A549 (cell line): Measurements from ENCODE around the gene DIO1. TPM values are rescaled to one million over a fixed set of nuclear protein-coding genes. Genes with fewer than 3 reads are reported as not detected.
A peak's percentile ranks its signal among the peaks of the same experiment; 100 is the strongest.

Source experiments
- ATAC-seq, 2 experiments: fragments of 200-7000 bp in 1 of 2; fragments of >200 bp in 1 of 2; cut with Nextera tagmentation in 1 of 2; cut with Tn5 transposase in 1 of 2; 3 replicates each; pipeline versions ENCODE4 v1.8.0 to v1.9.1; 2018 to 2020; ENCODE audit warnings: mild to moderate bottlenecking in 1 of 2, moderate library complexity in 1 of 2
- CTCF ChIA-PET: fragments of 300-600 bp; sonication (Branson Sonifier 250); formaldehyde crosslinking; extraction: SDS; loops from one replicate; lab custom pipeline; 2021; ENCODE audit warnings: antibody characterized with exemption, inconsistent platforms; lab: Yijun Ruan, JAX
- POLR2A ChIA-PET: fragments of 350-600 bp; formaldehyde crosslinking; extraction: SDS; loops from one replicate; lab custom pipeline; 2021; ENCODE audit warnings: antibody characterized with exemption, inconsistent platforms; lab: Yijun Ruan, JAX
- DNase-seq, 2 experiments: peaks; one replicate each; pipeline versions ENCODE4 v3.0.0 to v3.0.0-alpha.2; 2011 to 2016; ENCODE audit warnings: low read depth in 1 of 2, low spot score in 1 of 2
- FAIRE-seq: peaks from 2 replicates; lab custom pipeline; 2011; peaks lifted over from hg19 to GRCh38; lab: Jason Lieb, UNC
- H3K27ac ChIP-seq, 2 experiments: fragments of >200 bp; sonication (Bioruptor Twin); formaldehyde crosslinking; 3 replicates each; pipeline ENCODE4 v1.5.1; 2016 to 2017
- H3K4me1 ChIP-seq: fragments of >200 bp; sonication (Bioruptor Twin); formaldehyde crosslinking; 3 replicates; pipeline ENCODE4 v1.6.1; 2016
- H3K4me2 ChIP-seq: fragments of >200 bp; sonication (Bioruptor Twin); formaldehyde crosslinking; 3 replicates; pipeline ENCODE4 v1.6.1; 2016
- H3K4me3 ChIP-seq: fragments of >200 bp; sonication (Bioruptor Twin); formaldehyde crosslinking; 3 replicates; pipeline ENCODE4 v1.5.1; 2016
- H3K9me3 ChIP-seq: fragments of >200 bp; sonication (Bioruptor Twin); formaldehyde crosslinking; 3 replicates; pipeline ENCODE4 v1.6.1; 2016
- BCL3 ChIP-seq: fragments of >200 bp; sonication (Bioruptor Twin); formaldehyde crosslinking; IDR thresholded peaks from 3 replicates; pipeline ENCODE4 v1.6.1; 2016
- BHLHE40 ChIP-seq: IDR thresholded peaks from 2 replicates; pipeline ENCODE4 v1.6.1; 2012; ENCODE audit warnings: low read depth, low read length, inconsistent platforms
- CBX2 ChIP-seq: fragments of 200-600 bp; sonication (generic); IDR thresholded peaks from 2 replicates; pipeline ENCODE4 v1.6.1; 2016; ENCODE audit warnings: low read depth, mild to moderate bottlenecking, borderline replicate concordance
- CEBPB ChIP-seq, 2 experiments: fragments of >200 bp in 1 of 2; sonication (Bioruptor Twin) in 1 of 2; formaldehyde crosslinking in 1 of 2; IDR thresholded peaks; 2 replicates each; pipeline ENCODE4 v1.6.1; 2012 to 2016
- CHD2 ChIP-seq: fragments of 150-350 bp; IDR thresholded peaks from 2 replicates; pipeline ENCODE4 v1.6.1; 2014; ENCODE audit warnings: low read length; ENCODE audit not compliant: partially characterized antibody
- CHD4 ChIP-seq: fragments of 200-600 bp; sonication (generic); IDR thresholded peaks from 2 replicates; pipeline ENCODE4 v1.6.1; 2016; ENCODE audit warnings: antibody characterized with exemption, mild to moderate bottlenecking, borderline replicate concordance
- CTCF ChIP-seq: fragments of >200 bp; sonication (Bioruptor Twin); formaldehyde crosslinking; IDR thresholded peaks from 3 replicates; pipeline ENCODE4 v1.5.1; 2016
- EHF ChIP-seq: fragments of 250-450 bp; sonication (Bioruptor Pico); IDR thresholded peaks from 2 replicates; pipeline ENCODE4 v1.5.0; 2020; ENCODE audit warnings: mild to moderate bottlenecking
- HDAC2 ChIP-seq: fragments of 200-600 bp; sonication (generic); IDR thresholded peaks from 2 replicates; pipeline ENCODE4 v1.6.1; 2016
- HES2 ChIP-seq: fragments of >200 bp; sonication (Bioruptor Twin); formaldehyde crosslinking; IDR thresholded peaks from 2 replicates; pipeline ENCODE4 v1.6.1; 2016
- HOXA7 ChIP-seq: fragments of 250-450 bp; sonication (Bioruptor Pico); IDR thresholded peaks from 2 replicates; pipeline ENCODE4 v1.5.0; 2020; ENCODE audit warnings: mild to moderate bottlenecking, moderate library complexity
- HOXB5 ChIP-seq: fragments of 250-450 bp; sonication (Bioruptor Pico); IDR thresholded peaks from 2 replicates; pipeline ENCODE4 v1.5.0; 2020; ENCODE audit warnings: mild to moderate bottlenecking, moderate library complexity
- KDM5A ChIP-seq: fragments of 200-600 bp; sonication (generic); IDR thresholded peaks from 2 replicates; pipeline ENCODE4 v1.6.1; 2016; ENCODE audit warnings: antibody characterized with exemption, mild to moderate bottlenecking
- MAZ ChIP-seq: fragments of 150-350 bp; IDR thresholded peaks from 2 replicates; pipeline ENCODE4 v1.6.1; 2014; ENCODE audit warnings: antibody characterized with exemption, low read depth, low read length, borderline replicate concordance
- NFE2L2 ChIP-seq: fragments of 150-350 bp; conservative IDR thresholded peaks from 2 replicates; pipeline ENCODE4 v1.6.1; 2014; ENCODE audit warnings: low read length
- NPAS2 ChIP-seq: fragments of 250-450 bp; sonication (Bioruptor Pico); IDR thresholded peaks from 2 replicates; pipeline ENCODE4 v1.8.0; 2022; ENCODE audit warnings: mild to moderate bottlenecking, moderate library complexity, borderline replicate concordance
- PHF8 ChIP-seq: fragments of 200-600 bp; sonication (generic); IDR thresholded peaks from 2 replicates; pipeline ENCODE4 v1.6.1; 2016; ENCODE audit warnings: low read depth, mild to moderate bottlenecking, antibody characterized with exemption, moderate library complexity, borderline replicate concordance
- POLR2A ChIP-seq: IDR thresholded peaks from 2 replicates; pipeline ENCODE4 v1.6.1; 2012; ENCODE audit warnings: mild to moderate bottlenecking, low read length
- RAD21 ChIP-seq, 2 experiments: fragments of >200 bp in 1 of 2; sonication (Bioruptor Twin) in 1 of 2; formaldehyde crosslinking in 1 of 2; IDR thresholded peaks in 1 of 2; conservative IDR thresholded peaks in 1 of 2; 2 replicates in 1 of 2; 3 replicates in 1 of 2; pipeline ENCODE4 v1.6.1; 2012 to 2018; ENCODE audit warnings: inconsistent platforms in 1 of 2
- RARB ChIP-seq: fragments of 250-450 bp; sonication (Bioruptor Pico); IDR thresholded peaks from 2 replicates; pipeline ENCODE4 v1.8.0; 2021; ENCODE audit warnings: mild to moderate bottlenecking, moderate library complexity
- RCOR1 ChIP-seq: fragments of 150-350 bp; IDR thresholded peaks from 2 replicates; pipeline ENCODE4 v1.6.1; 2014; ENCODE audit warnings: antibody characterized with exemption, low read length, low read depth
- RNF2 ChIP-seq: fragments of 200-600 bp; sonication (generic); IDR thresholded peaks from 2 replicates; pipeline ENCODE4 v1.6.1; 2016; ENCODE audit warnings: low read depth, mild to moderate bottlenecking, antibody characterized with exemption, moderate library complexity, borderline replicate concordance
- SMC3 ChIP-seq: fragments of >200 bp; sonication (Bioruptor Twin); formaldehyde crosslinking; IDR thresholded peaks from 3 replicates; pipeline ENCODE4 v1.6.1; 2018; ENCODE audit warnings: inconsistent platforms
- USF2 ChIP-seq: fragments of 450-650 bp; IDR thresholded peaks from 2 replicates; pipeline ENCODE4 v1.6.1; 2014; ENCODE audit warnings: antibody characterized with exemption
- ZC3H11A ChIP-seq: fragments of 450-650 bp; IDR thresholded peaks from 2 replicates; pipeline ENCODE4 v1.6.1; 2014; ENCODE audit warnings: antibody characterized with exemption, mild to moderate bottlenecking
- ZSCAN20 ChIP-seq: fragments of 250-450 bp; sonication (Bioruptor Pico); IDR thresholded peaks from 2 replicates; pipeline ENCODE4 v1.8.0; 2022; ENCODE audit warnings: mild to moderate bottlenecking, moderate library complexity
- WGBS: methylation state at CpG from one replicate; pipeline ENCODE4 v1.1.6; 2017; ENCODE audit errors: missing lambda C conversion rate; 5-methylcytosine and 5-hydroxymethylcytosine counted together
- polyA plus RNA-seq, 4 experiments: library from polyadenylated mRNA; depleted of rRNA in 3 of 4; stranded (reverse); fragments of >200 nt; fragmentation: RNase III in 1 of 4; extraction: RNeasy Plus Mini Kit Qiagen cat#74134 plus additional on column Dnase treatment in 1 of 4; gene quantifications; 2 replicates in 3 of 4; 3 replicates in 1 of 4; pipeline ENCODE4 v1.2.3, GENCODE V29; 2011 to 2017
- TF ChIP-seq, protein P1 (sequence below): IDR thresholded peaks from 2 replicates; pipeline ENCODE4 v1.6.1; 2012; ENCODE audit warnings: low read depth, borderline replicate concordance
- TF ChIP-seq, protein P2 (sequence below): fragments of 200-600 bp; sonication (generic); IDR thresholded peaks from 2 replicates; pipeline ENCODE4 v1.6.1; 2016; ENCODE audit warnings: antibody characterized with exemption, mild to moderate bottlenecking, moderate library complexity

The DIO1 gene
- polyA plus RNA-seq, 2 of the 4 experiments (the other 2 are of a cell fraction) = 0.13 TPM; not detected in 1

DNA sequence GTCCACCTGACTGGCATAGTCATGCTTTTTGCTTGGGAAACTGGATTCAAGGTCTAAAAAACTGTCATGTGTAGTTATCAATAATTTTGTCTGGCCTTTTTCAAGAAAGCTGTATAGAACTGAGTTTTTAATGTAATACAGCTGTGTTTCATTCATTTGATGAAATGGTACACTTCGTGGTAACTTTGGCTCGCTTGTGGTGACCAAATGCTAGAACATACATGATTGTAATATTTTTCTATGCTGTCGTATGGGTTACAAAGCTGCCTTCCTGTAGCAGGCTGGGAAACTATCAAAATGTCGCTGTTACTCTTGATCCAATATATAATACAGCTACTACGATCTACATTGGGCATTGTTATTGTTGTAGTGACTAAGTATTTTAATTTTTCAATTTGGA lies 54.3 kb downstream of the DIO1 start:
- DNase-seq (no peak), ATAC-seq (no peak), FAIRE-seq (no peak)
- Histone ChIP-seq H3K27ac (no peak overlapping the region), H3K4me3 (no peak overlapping the region), H3K4me1 (peaks cover 9% of the 10 kb centered on the region; the same call in 2 of the 3 replicates), H3K4me2 (peak overlapping the region; percentile 95; the same call in 1 of the 3 replicates), H3K9me3 (no peaks in the 10 kb centered on the region)
- 96% methylated on average over 5 of the region's 5 CpGs for WGBS
- CTCF ChIA-PET = interaction anchor here (1.2 to 5.6 kb wide), 7 partner anchors 8 to 111 kb away, joined by 3 to 45 read pairs (median 20); partner anchors contain the start of gene DIO1
- no peak for TF ChIP-seq KDM5A
- no peak for TF ChIP-seq USF2
- no peak for TF ChIP-seq BCL3
- TF ChIP-seq ZC3H11A = no peak
- TF ChIP-seq CBX2 = no peak
- TF ChIP-seq RCOR1 = no peak
- no peak for TF ChIP-seq RARB (CRISPR knock-in tag)
- TF ChIP-seq MAZ = no peak
- TF ChIP-seq HOXA7 (CRISPR knock-in tag) = no peak
- TF ChIP-seq ZSCAN20 = no peak
- no peak for TF ChIP-seq NPAS2 (CRISPR knock-in tag)
- no peak for TF ChIP-seq CEBPB (IDR thresholded peaks at IDR 0.05)
- TF ChIP-seq PHF8 = no peak
- no peak for TF ChIP-seq SMC3
- TF ChIP-seq CHD4 = no peak
- TF ChIP-seq, protein P1, sequence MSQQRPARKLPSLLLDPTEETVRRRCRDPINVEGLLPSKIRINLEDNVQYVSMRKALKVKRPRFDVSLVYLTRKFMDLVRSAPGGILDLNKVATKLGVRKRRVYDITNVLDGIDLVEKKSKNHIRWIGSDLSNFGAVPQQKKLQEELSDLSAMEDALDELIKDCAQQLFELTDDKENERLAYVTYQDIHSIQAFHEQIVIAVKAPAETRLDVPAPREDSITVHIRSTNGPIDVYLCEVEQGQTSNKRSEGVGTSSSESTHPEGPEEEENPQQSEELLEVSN = no peak
- TF ChIP-seq CHD2 = no peak
- TF ChIP-seq, protein P2, sequence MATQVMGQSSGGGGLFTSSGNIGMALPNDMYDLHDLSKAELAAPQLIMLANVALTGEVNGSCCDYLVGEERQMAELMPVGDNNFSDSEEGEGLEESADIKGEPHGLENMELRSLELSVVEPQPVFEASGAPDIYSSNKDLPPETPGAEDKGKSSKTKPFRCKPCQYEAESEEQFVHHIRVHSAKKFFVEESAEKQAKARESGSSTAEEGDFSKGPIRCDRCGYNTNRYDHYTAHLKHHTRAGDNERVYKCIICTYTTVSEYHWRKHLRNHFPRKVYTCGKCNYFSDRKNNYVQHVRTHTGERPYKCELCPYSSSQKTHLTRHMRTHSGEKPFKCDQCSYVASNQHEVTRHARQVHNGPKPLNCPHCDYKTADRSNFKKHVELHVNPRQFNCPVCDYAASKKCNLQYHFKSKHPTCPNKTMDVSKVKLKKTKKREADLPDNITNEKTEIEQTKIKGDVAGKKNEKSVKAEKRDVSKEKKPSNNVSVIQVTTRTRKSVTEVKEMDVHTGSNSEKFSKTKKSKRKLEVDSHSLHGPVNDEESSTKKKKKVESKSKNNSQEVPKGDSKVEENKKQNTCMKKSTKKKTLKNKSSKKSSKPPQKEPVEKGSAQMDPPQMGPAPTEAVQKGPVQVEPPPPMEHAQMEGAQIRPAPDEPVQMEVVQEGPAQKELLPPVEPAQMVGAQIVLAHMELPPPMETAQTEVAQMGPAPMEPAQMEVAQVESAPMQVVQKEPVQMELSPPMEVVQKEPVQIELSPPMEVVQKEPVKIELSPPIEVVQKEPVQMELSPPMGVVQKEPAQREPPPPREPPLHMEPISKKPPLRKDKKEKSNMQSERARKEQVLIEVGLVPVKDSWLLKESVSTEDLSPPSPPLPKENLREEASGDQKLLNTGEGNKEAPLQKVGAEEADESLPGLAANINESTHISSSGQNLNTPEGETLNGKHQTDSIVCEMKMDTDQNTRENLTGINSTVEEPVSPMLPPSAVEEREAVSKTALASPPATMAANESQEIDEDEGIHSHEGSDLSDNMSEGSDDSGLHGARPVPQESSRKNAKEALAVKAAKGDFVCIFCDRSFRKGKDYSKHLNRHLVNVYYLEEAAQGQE = no peak
- POLR2A ChIA-PET = no interaction called here

GRCh38 chr1:53949023-53949990 lies 55.3 kb downstream of the DIO1 start:
- WGBS = 100% methylated on average over 4 of the region's 4 CpGs
- Histone ChIP-seq H3K4me3 (no peak overlapping the region), H3K4me1 (peaks cover 9% of the 10 kb centered on the region; the same call in 2 of the 3 replicates), H3K27ac (no peak overlapping the region), H3K9me3 (no peaks in the 10 kb centered on the region), H3K4me2 (no peak overlapping the region)
- ChIA-PET CTCF (interaction anchor here (0.7 to 5.6 kb wide), 13 partner anchors 11 to 112 kb away, joined by 3 to 45 read pairs (median 5); partner anchors contain the start of gene DIO1), POLR2A (no interaction called here)
- FAIRE-seq = no peak
- peak; percentile 27 to 47 for DNase-seq
- ATAC-seq = no peak
- no peak for TF ChIP-seq BHLHE40
- no peak for TF ChIP-seq HES2
- TF ChIP-seq RNF2 = no peak
- peak; percentile 48 for TF ChIP-seq SMC3
- TF ChIP-seq CTCF = peak; percentile 46
- no peak for TF ChIP-seq POLR2A
- TF ChIP-seq EHF = no peak
- no peak for TF ChIP-seq CEBPB (IDR thresholded peaks at IDR 0.05)
- no peak for TF ChIP-seq HDAC2
- no peak for TF ChIP-seq CHD4
- no peak for TF ChIP-seq HOXA7 (CRISPR knock-in tag)
- TF ChIP-seq RAD21 (conservative IDR thresholded peaks at IDR 0.05 in 1 of 2, IDR thresholded peaks at IDR 0.05 in 1 of 2) = peak; percentile 56 to 65
- no peak for TF ChIP-seq NFE2L2
- TF ChIP-seq HOXB5 (CRISPR knock-in tag) = no peak
